SK-N-DZ (cell line): ENCODE data around the gene MMP8.

ENCODE experiments used
- DNase-seq: peaks from one replicate; pipeline ENCODE4 v3.0.0-alpha.2; 2015; ENCODE audit warnings: low spot score

MMP8 gene

DNA sequence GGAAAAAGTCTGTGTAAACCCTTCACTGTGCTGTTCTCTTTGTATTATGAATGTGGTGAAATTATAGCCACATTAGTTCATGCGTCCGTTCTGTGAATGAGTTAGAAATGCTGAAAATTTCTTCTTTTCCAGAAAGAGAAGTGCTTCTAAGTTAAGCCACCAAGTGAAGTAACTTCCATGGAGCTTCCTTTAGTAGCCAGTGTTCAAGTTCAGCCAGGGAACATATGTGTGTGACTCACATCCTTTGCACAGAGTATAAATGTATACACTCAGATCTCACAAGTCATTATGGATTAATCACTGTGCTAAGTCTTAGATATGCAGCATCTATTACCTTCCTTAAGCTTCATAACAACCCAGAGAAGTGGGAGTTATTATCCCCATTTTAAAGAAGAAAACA is 3.1 kb upstream of the MMP8 start:
- DNase-seq = no peak

DNA sequence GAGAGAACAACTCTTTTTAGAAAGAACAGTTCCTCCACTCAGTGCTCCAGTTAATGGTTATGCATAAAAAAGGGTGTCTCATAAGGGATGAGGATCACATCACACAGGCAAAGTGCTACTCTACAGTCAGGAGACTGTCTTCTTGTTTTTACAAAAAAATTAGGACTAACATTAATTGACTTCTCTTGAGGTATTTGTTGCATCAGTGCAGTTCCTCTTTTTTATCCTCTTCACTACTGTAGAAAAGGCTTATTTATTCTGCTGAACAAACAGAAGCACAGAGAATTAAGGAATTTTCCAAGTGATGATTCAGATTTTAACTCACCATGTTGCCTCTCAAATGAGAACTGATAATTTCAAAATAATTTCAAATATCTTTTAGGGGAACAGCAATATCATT is 1.9 kb downstream of the MMP8 start:
- no peak for DNase-seq

DNA sequence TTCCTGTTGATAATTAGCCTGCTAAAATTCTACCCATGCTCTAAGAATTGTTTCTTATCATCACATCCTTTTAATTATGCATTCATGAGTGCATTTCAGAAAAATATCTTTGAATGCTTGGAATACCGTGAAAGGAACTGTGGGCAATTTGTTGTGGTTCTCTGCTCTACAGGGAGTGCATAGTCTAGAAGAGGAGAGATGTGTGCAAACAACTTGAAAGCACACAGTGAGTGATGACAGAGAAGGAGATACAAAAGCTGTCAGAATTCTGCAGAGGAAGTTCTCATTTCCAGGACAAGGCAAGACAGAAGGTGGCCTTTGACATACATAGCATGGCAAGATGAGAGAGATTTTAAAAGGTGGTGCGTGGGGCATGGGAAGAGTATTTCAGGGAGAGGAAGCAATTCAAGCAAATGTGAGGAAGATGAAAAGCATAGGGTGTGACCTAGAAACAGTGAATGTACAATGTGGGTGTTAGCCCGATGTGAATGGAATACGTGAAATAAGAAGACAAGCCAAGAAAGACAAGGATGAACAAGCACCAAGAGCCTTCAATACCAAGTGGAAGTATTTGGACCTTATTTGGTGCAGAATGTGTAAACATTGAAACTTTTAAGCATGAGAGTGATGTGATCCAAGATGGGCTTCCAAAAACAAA is 5.0 kb downstream of the MMP8 start:
- DNase-seq = no peak

DNA sequence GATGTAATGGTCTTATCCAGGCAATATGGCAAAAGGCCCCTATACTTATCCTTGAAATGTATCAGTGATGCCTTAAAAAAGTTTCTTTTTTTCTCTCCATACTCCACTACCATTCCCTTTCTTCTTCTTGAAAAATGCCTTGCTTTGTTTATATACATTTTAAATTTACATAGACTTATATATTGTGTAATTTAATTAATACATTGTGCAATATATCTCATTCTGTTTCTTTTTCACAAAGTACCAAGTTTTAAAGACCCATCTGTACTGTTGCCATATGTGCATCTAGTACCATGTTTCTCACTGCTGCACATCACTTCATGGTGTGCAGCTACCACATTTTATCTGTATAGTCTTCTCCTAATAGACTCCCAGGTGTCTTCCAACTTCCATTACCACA is 7.5 kb downstream of the MMP8 start:
- DNase-seq = no peak

DNA sequence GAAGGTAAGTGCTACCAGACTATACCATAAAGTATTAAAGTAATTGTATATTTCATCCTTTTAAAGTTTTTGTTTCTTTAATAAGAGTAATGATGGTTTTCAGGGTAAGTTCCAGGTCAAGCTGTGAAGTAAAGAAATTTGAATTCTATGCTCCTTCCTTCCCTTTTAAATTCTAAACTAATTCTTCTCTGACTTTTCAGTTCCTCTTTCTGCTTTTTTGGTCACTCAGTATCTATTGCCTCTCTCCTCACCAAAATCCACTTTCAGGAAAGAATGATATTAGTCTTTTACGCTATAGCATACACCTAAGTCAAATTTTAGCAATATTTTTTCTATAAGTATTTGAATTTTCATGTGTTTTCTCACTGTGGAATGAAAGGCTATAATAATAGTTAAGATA is 8.2 kb downstream of the MMP8 start:
- DNase-seq = no peak

DNA sequence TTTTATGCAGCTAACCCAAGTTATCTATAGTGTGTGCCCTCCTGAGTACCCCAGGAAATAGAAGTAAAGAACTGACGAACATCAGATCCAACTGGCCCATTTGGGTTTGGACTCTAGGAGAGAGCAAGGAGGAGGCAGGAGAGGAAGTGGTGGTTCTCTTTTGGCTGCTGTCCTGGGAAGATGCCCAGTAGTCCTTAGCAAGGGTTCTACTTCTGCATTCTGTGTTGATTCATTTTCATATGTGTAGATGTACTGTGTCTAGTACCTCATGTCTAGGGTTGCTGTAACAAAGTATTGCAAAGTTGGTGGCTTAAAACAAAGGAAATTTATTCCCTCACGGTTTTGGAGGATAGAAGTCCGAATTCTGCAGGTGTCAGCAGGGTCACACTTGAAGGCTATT is 12.6 kb downstream of the MMP8 start:
- DNase-seq = no peak

DNA sequence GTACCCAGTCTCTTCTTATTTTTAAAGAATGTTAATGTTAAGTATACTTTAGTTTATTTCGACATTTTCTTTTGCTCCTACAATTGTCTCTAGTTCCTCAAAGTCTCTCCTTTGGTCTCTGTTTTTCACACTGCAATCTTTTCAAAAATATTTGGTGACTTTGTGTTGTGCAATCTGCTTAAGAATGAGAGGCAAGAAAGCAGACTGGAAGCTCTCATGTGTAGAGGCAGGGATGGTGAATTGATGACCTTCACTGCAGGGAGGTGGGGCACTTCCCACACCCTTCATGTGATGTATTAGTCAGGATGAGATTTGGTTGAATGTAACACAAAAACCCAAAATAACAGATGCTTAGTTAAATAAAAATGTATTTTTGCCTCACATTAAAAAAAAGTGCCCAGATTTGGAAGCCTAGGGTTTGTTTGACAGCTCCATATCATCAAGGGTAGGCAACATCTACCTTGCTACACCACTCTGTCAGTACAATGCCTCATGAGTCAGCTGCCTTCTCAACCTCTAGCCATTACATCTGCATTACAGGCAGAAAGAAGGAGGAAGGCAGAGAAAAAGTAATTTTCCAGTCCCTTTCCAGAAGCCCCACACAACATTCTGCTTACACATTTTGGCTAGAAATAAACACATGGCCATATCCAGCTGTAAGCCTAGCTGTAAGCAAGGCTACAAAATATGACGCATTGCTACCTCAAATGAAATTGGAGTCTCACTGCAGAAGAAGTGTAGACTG is 15.4 kb downstream of the MMP8 start:
- DNase-seq = no peak

DNA sequence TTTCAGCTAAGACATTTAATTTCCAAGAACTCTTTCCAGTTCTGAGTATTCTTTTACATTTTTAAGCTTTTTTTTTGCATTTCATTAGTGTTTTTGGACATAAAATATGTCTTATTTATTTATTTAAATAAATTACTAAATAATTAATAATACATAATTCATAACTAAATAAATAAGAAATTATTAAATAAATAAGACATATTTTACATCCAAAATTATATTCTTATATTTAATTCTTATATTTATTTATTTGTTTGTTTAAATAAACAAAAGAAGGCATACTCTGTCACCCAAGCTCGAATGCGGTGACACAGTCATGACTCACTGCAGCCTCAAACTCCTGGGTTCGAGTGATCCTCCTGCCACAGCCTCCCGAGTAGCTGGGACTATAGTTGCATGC is 16.1 kb downstream of the MMP8 start:
- no peak for DNase-seq

DNA sequence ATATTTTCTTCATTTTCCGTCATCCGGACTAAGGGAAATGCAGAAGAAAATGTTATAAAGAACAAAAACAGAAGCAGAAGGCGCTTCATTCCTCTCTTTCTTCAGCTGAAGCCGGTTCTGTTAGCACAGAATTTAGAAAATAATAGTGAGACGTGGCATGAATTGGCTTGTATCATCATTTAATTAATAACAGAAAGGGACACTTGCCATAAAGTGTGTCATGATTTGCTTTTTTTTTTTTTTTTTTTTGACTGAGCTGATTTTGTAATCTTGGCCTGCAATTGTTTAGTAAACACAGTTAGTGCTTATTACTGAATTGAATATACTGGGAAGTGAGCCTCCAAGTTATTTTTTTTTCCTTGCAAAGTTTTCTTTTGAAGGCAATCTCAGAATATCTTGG is 19.1 kb downstream of the MMP8 start, which contains the start of gene MMP27:
Gene MMP27, minus strand, starts transcription at position 144 of the 400 bp plus-strand sequence. Its CDS starts 55 bp downstream, at position 89.
- no peak for DNase-seq

DNA sequence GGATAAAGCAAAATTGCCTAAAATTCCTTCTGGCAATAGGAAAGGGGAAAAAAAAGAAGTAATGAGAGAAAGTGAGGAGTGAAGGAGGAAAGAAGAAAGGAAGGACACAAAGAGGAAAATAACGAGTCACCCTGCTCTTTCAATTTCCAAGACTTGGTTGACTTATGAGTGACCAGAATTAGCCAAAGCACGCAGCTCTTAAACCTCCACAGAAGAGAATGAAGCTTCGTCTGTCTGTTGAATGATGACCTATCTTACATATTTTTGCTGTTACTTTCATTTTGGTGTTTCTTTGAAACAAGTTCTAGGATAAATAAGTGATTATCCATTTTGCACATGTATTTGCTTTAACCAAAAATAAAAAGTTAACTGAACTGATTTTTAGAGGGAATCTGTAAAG is 19.9 kb downstream of the MMP8 start:
- DNase-seq = no peak

DNA sequence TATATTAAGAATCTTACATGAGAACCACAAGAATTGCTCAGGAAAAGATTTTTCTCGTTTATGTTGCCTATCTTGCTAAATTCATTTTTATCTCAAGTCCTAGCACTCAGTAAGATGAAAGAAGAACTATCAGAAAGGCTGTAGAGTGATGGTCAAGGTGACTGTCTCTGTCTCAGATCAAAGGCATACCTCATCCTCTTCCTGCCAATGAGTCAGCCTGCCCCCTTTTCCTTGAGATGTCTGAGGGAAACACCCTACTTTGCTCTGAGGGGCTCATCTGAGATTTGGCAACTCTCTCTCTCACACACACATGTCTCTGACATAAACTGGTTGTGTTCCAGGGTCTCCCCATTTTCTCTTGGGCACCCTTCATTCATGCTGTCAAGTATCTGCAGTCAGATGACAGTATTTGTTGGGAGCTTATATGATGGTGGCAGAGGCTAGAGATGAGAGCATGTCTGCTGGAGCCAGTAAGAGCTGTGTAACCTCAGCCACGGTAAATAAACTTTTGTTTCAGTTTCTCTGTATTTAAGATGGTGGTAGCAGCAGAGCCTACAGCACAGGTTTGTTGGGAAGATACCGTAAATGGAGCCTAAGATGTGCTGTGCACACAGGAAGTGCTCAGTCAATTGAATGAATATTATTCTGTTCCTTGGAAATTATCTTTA is 20.8 kb downstream of the MMP8 start:
- no peak for DNase-seq

DNA sequence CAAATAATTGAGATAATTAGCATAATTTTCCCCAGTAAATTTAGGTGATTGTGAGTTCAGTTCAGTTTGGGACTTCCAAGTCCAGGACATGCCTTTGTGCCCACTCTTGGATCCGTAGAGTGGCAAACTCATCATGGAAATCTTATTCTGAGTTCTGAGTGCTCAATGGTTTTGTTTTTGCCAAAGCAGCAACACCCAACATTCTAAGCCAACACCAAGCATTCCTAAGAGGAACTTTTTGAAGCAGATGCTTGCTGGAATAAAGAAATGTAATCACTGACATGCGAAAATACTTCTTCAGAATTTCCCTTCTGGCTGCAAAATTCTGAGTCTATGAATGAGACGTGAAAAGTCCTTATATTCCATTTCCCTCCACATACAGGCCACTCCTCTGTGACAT is 29.6 kb downstream of the MMP8 start:
- DNase-seq = no peak

DNA sequence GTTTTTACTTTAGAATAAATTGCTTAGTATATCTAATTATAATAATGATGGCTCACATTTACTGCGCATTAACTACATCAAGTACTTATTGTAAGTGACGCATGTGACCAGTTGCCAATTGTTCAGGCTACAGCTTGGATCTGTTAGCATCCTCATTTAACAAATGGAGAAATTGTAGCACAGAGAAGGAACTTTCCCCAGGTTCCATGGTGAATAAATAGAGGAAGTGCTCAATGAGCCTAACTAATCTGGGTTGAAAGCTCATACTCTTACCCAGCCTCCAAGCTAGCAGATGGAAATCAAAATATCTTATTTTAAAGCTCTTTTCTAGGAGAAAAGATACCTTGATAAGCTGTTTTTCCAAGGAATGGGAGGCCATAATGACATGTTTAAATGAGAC is 39.0 kb downstream of the MMP8 start:
- DNase-seq = no peak

DNA sequence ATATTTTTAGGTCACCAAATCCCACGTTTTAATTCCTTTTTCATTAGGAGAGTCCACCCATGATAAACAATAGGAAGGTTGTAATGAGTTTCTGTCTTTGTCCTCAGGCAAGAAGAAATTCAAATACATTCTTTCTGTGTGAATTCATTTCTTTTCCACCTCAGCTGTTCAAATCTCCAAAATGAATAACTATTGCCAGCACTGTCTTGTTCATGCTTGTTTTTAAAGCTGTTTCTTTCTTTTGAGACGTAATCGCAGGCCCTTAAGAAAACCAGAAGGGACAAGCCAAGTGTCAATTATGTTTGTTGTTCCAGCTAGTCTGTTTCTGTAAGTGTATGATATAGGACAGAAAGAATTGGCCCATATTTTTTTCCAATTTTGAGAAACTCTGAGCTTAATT is 39.4 kb downstream of the MMP8 start:
- DNase-seq = no peak

DNA sequence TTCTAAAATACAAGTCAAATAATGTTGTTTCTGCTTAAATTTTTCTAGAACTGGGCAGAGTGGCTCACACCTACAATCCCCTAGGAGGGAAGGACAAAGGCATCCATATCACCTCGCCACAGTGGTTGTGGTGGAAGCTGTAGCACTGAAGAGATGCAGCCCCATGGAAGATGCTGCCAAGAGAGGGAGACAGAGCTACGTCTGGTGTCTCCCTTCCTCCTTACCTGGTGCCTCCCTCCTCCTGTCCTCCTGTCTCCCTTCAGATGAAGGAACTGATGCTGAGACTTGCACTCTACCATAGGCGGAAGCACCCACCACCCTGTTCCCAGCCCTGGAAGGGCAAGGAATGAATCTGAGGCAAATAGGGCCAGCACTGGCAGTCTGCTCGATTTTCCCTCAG is 41.5 kb downstream of the MMP8 start:
- no peak for DNase-seq

DNA sequence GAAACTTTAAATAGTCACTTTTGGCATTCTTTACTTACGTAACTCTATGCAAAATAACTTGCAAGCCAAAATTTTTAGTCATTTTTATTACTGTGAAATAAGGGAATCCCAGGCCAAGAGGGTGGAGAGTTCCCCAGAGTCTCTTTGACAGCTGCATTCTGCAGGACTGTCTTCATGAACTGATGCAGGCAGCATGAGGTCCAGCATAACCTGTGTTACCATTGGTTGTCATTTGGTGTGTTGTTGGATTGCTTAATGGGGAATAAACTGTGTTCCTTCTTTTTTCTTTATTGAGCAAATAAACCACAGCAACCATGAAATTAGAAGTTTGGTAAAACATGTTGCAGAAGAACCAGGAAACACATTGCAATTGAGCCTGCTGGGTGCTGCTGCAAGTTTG is 43.8 kb downstream of the MMP8 start:
- no peak for DNase-seq

DNA sequence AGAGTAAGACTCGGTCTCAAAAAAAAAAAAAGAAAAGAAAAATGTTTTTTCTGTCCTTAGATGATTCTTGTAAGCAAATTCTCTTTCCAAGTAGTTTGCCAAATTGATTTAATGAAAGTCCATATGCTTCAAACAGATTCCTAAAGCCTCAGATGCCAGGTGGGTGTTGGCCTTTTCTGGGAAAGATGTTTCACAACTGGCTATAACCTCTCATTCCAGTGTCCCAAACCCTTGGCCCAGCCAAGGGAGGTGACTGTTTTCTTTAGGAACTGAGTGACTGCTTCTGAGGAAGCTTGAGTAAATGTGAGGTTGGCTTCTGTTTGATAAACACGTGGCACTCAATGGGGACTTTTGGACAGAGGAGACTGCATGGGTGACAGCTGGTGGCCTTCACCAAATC is 46.7 kb downstream of the MMP8 start:
- no peak for DNase-seq

DNA sequence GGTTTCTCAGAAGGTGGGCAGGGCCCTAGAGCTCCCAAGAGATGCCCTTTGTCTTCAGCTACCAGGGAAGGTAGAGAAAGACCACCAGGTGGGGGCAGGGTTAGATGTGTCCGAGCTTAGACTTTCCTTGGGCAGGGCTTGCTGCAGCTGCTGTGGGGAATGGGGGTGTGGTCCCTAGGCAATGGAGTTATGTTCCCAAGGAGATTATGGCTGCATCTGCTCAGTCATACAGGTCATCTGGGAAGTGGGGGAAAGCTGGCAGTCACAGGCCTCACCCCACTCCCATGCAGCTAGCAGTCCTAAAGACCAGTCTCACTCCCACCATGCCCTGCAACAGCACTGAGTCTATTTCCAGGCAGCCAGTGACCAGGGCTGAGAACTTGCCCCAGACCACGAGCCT is 48.7 kb downstream of the MMP8 start:
- no peak for DNase-seq

DNA sequence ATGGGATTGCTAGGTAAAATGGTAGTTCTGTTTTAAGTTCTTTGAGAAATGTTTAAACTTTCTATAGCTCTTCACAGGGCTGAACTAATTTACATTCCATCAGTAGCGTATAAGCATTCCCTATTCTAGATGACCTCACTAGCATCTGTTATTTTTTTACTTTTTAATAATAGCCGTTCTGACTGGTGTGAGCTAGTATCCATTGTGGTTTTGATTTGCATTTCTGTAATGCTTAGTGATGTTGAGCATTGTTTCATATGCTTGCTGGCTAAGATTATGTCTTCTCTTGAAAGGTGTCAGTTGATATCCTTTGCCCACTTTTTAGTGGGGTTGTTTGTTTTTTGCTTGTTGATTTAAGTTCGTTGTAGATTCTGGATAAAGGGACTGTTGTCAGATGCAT is 55.1 kb downstream of the MMP8 start:
- DNase-seq = no peak

DNA sequence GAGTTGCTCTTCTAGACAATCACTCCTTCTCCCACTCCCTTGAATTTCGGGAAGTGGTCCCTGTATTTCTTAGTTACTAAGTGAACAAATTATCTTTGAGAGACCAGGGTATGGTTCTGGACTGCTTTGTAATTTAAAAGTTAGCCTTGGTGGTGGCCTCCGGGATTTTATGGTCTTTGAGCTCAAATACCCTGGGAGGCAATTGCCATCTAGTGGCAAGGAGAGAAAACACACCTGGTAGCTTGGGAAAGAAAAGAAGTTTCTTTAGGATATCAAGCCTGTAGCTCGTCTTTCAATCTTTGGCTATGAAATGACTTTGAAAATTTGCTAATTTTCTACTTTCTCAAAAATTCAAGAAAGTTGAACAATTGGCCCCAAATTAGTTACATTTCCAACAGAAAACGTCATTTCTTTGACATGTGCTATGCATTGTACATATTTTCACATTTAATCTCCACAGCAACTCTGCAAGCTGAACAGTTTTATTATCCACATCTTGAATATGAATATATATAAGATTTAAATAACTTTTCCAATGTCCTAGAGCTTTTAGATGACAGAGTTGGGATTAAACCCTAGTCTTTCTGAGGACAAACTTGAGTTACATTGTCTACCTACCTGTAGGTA is 58.3 kb downstream of the MMP8 start:
- DNase-seq = peak; percentile 2

DNA sequence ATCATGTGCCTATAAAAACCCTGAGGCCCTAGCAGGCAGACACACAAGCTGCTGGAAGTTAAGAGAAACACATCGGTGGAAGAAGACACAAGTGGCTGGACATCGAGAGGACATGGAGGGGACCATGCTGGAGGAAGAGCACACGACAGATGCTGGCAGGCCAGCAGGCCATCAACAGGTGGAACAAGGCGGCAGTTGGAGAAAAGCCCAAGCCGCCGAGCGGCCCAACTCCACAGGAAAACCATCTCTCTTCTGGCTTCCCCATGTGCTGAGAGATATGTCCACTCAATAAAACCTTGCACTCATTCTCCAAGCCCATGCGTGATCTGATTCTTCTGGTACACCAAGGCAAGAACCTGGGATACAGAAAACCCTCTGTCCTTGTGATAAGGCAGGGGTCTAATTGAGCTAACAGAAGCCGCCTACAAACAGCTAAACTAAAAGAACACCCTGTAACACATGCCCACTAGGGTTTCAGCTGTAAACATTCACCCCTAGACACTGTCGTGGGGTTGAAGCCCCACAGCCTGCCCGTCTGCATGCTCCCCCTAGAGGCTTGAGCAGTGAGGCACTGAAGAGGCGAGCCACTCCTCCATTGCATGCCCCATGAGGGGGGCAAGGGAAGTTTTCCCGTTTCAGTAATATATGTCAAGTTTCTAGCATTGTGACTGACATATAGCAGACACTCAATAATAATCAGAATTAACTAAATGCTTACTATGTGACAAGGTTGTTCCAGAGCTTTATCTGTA is 60.6 kb downstream of the MMP8 start:
- DNase-seq = no peak

DNA sequence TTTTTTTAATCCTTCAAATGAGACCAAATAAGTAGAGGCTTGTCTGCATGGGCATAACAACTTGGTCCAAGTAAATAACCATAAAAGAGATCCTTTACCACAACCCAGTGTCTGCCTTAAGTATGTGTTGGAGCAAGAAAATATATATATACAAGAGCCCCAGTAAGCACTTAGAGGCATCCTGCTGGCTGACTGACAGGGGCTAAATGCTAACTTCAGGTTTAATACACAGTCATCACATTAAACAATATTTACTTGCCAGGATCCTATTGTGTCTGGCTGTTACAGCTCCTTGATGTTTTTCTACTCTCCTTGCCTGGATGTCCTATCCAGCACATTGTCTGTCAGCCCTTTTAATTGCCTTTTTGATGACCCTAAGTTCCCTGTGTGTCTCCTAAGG is 62.1 kb downstream of the MMP8 start:
- DNase-seq = no peak
